Transverse colon (tissue), 4 donors: ENCODE results near the gene JAKMIP3.

ENCODE experiments used
- CTCF ChIP-seq, 5 experiments: fragments of 200-600 bp in 3 of 5; fragments of 450-650 bp in 2 of 5; sonication (generic) in 3 of 5; IDR thresholded peaks; 1 replicate in 2 of 5; 2 replicates in 3 of 5; pipeline ENCODE4 v1.5.1; 2016 to 2017; ENCODE audit warnings: antibody characterized with exemption in 5 of 5, inconsistent platforms in 3 of 5, mild to moderate bottlenecking in 2 of 5, moderate library complexity in 1 of 5
- EP300 ChIP-seq: sonication (generic); formaldehyde crosslinking; IDR thresholded peaks from one replicate; pipeline ENCODE4 v1.6.1; 2017; ENCODE audit warnings: antibody characterized with exemption, low read depth
- POLR2A ChIP-seq: fragments of 450-650 bp; IDR thresholded peaks from one replicate; pipeline ENCODE4 v1.6.1; 2016; ENCODE audit warnings: antibody characterized with exemption, mild to moderate bottlenecking, moderate library complexity
- POLR2AphosphoS5 ChIP-seq, 3 donors: sonication (generic); formaldehyde crosslinking; IDR thresholded peaks; one replicate each; pipeline ENCODE4 v1.6.1; 2016; ENCODE audit warnings: antibody characterized with exemption in 3 of 3

DNA sequence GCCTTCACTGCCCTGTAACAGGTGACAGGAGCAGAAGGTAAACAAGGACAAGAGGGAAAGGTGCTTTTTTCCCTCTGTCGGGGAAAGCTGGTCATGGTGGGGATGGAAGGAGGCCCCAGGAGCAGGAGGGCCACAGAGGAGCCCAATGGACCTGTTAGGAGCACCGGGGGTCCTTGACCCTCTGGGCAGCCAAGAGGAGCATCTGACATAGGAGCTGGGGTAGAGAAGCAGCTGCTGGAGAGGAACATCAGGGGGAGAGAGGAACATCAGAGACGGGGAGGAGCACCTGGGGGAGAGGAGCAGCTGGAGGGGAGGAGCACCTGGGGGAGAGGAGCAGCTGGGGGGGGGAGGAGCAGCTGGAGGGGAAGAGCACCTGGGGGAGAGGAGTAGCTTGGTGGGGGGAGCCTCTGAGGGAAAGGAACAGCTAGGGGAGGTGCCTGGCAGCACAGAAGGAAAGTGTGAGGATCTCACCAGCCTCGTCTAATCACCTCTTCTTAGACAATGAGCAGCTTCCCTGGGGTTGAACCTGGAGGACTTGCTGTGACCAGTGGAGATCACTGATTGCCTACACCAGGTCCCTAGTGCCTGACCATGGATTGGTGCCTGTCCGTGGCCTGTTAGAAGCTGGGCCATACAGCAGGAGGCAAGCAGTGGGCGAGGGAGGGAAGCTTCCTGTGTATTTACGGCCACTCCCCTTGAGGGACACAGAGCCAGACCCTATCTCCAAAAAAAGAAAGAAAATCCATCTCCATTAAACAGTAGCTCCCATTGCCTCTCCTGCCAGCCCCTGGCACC is 37.6 kb downstream of the JAKMIP3 start:
- TF ChIP-seq CTCF (IDR thresholded peaks at IDR 0.05) (no peak), POLR2A (no peak), POLR2AphosphoS5 (IDR thresholded peaks at IDR 0.05) (no peak), EP300 (no peak)
